CD14-positive monocyte (primary cell): ENCODE data around the gene UBR2. TPM values are rescaled to one million over a fixed set of nuclear protein-coding genes. Genes with fewer than 3 reads are reported as not detected.

Experiments
- DNase-seq, 3 donors: peaks; one replicate each; pipeline ENCODE4 v3.0.0-alpha.2; 2011 to 2022
- H2AFZ ChIP-seq: 2 replicates; pipeline ENCODE4 v1.6.0; 2012; ENCODE audit warnings: mild to moderate bottlenecking, low read depth, low read length, inconsistent platforms; ENCODE audit not compliant: insufficient read depth, poor library complexity, severe bottlenecking
- H3K27ac ChIP-seq, 2 donors: 1 replicate in 1 of 2; 2 replicates in 1 of 2; pipeline ENCODE4 v1.5.1; 2012 to 2013; ENCODE audit warnings: low read length in 2 of 2, control low read depth in 1 of 2, inconsistent platforms in 1 of 2, low read depth in 1 of 2, mild to moderate bottlenecking in 1 of 2
- H3K27me3 ChIP-seq, 2 donors: one replicate each; pipeline versions ENCODE4 v1.6.0 to v1.6.1; 2011 to 2013; ENCODE audit warnings: low read length in 2 of 2; ENCODE audit not compliant: control insufficient read depth in 2 of 2, insufficient read depth in 2 of 2
- H3K36me3 ChIP-seq, 2 donors: replicated peaks in 1 of 2; 1 replicate in 1 of 2; 2 replicates in 1 of 2; pipeline versions ENCODE4 v1.5.1 to v1.6.1; 2012 to 2013; ENCODE audit warnings: low read length in 2 of 2, control low read depth in 1 of 2, inconsistent platforms in 1 of 2, mild to moderate bottlenecking in 1 of 2; ENCODE audit not compliant: insufficient read depth in 2 of 2, control insufficient read depth in 1 of 2
- H3K4me1 ChIP-seq, 2 donors: 1 replicate in 1 of 2; 2 replicates in 1 of 2; pipeline versions ENCODE4 v1.5.1 to v1.6.1; 2012 to 2013; ENCODE audit warnings: low read length in 2 of 2, control low read depth in 1 of 2, inconsistent platforms in 1 of 2, mild to moderate bottlenecking in 1 of 2, moderate library complexity in 1 of 2; ENCODE audit not compliant: insufficient read depth in 2 of 2, control insufficient read depth in 1 of 2
- H3K4me2 ChIP-seq: replicated peaks from 2 replicates; pipeline ENCODE3; 2012; ENCODE audit warnings: low read length, moderate library complexity, mild to moderate bottlenecking; ENCODE audit not compliant: poor library complexity, severe bottlenecking; ENCODE audit errors: extremely low read depth
- H3K4me3 ChIP-seq, 3 experiments: fragments of 200-600 bp in 1 of 3; sonication (generic) in 1 of 3; replicated peaks in 1 of 3; 1 replicate in 2 of 3; 2 replicates in 1 of 3; pipeline ENCODE4 v1.5.1; 2011 to 2013; ENCODE audit warnings: low read length in 3 of 3, mild to moderate bottlenecking in 3 of 3, control low read depth in 2 of 3, low read depth in 2 of 3, inconsistent platforms in 1 of 3, moderate library complexity in 1 of 3
- H3K79me2 ChIP-seq: 2 replicates; pipeline ENCODE4 v1.6.0; 2012; ENCODE audit warnings: mild to moderate bottlenecking, control low read depth, inconsistent platforms, low read length, moderate library complexity; ENCODE audit not compliant: insufficient read depth
- H3K9ac ChIP-seq: 2 replicates; pipeline ENCODE4 v1.6.0; 2017; ENCODE audit warnings: low read length, mild to moderate bottlenecking; ENCODE audit not compliant: insufficient read depth, poor library complexity, severe bottlenecking
- H3K9me3 ChIP-seq, 2 donors: replicated peaks in 1 of 2; 1 replicate in 1 of 2; 2 replicates in 1 of 2; pipeline versions ENCODE4 v1.5.1 to v1.6.1; 2012 to 2013; ENCODE audit warnings: low read length in 2 of 2, control low read depth in 1 of 2; ENCODE audit not compliant: control insufficient read depth in 1 of 2, insufficient read depth in 1 of 2
- H4K20me1 ChIP-seq: 2 replicates; pipeline ENCODE4 v1.6.0; 2012; ENCODE audit warnings: mild to moderate bottlenecking, low read length, control low read depth, moderate library complexity; ENCODE audit not compliant: insufficient read depth
- H3K27ac Mint-ChIP-seq, 7 donors: one replicate each; pipeline ENCODE4 v1.8.0; 2020; ENCODE audit warnings: mild to moderate bottlenecking in 7 of 7, mixed read lengths in 7 of 7, moderate library complexity in 6 of 7, inconsistent platforms in 2 of 7
- H3K27me3 Mint-ChIP-seq, 3 donors: one replicate each; pipeline ENCODE4 v1.8.0; 2021 to 2022; ENCODE audit warnings: low read depth in 3 of 3, mild to moderate bottlenecking in 3 of 3, mixed read lengths in 3 of 3, moderate library complexity in 3 of 3, inconsistent platforms in 1 of 3
- H3K36me3 Mint-ChIP-seq, 2 donors: one replicate each; pipeline ENCODE4 v1.8.0; 2020; ENCODE audit warnings: mixed read lengths in 2 of 2, inconsistent platforms in 1 of 2, mild to moderate bottlenecking in 1 of 2
- H3K4me1 Mint-ChIP-seq: one replicate; pipeline ENCODE4 v1.8.0; 2020; ENCODE audit warnings: mild to moderate bottlenecking, mixed read lengths
- H3K4me3 Mint-ChIP-seq, 2 donors: one replicate each; pipeline ENCODE4 v1.8.0; 2020; ENCODE audit warnings: mild to moderate bottlenecking in 2 of 2, mixed read lengths in 2 of 2, moderate library complexity in 1 of 2
- H3K9me3 Mint-ChIP-seq, 7 donors: one replicate each; pipeline ENCODE4 v1.8.0; 2020 to 2022; ENCODE audit warnings: mixed read lengths in 7 of 7, mild to moderate bottlenecking in 6 of 7, moderate library complexity in 6 of 7, inconsistent platforms in 2 of 7
- CTCF ChIP-seq: fragments of 200-600 bp; IDR thresholded peaks from one replicate; pipeline ENCODE4 v1.8.0; 2022; ENCODE audit warnings: antibody characterized with exemption, mild to moderate bottlenecking
- WGBS: methylation state at CpG from one replicate; pipeline ENCODE4 v1.1.5; 2013; ENCODE audit warnings: missing lambda C conversion rate; ENCODE audit not compliant: insufficient coverage; 5-methylcytosine and 5-hydroxymethylcytosine counted together
- intact Hi-C, 2 donors: fragments of 100-400 bp; cut with micrococcal nuclease; formaldehyde crosslinking; loops; one replicate each; pipeline versions ENCODE4 v1.15.0 to v1.15.1; 2023
- polyA plus RNA-seq, 3 donors: library from polyadenylated mRNA; depleted of rRNA in 1 of 3; unstranded in 2 of 3; stranded (reverse) in 1 of 3; fragments of 300-500 nt in 2 of 3; fragments of >200 nt in 1 of 3; fragmentation: Illumina TruSeq in 2 of 3; gene quantifications; 1 replicate in 2 of 3; 2 replicates in 1 of 3; pipeline ENCODE4 v1.2.3, GENCODE V29; 2012 to 2021

UBR2 gene
- polyA plus RNA-seq, 3 donors, result 9.0 to 17.8 (median 12.8) TPM

- no peaks in the 10 kb centered on the region for H3K36me3 ChIP-seq
- H3K9me3 ChIP-seq, result no peaks in the 10 kb centered on the region
- H3K4me3 Mint-ChIP-seq, result no peak overlapping the region
- intact Hi-C loops, result no loop called here
- H3K4me3 ChIP-seq, result no peak overlapping the region
- no peaks in the 10 kb centered on the region for H3K36me3 Mint-ChIP-seq
- no peak overlapping the region for H3K4me2 ChIP-seq
- H3K27ac Mint-ChIP-seq, result no peak overlapping the region
- H3K27me3 Mint-ChIP-seq, result peaks cover 0 to 1% (median 0%) of the 10 kb centered on the region in 3 donors
- no peak for TF ChIP-seq CTCF
- H3K27me3 ChIP-seq, result no peaks in the 10 kb centered on the region
- peaks cover 0 to 3% (median 0%) of the 10 kb centered on the region in 7 donors for H3K9me3 Mint-ChIP-seq
- no peak for DNase-seq
- H2AFZ ChIP-seq, result no peak overlapping the region
- H4K20me1 ChIP-seq, result no peaks in the 10 kb centered on the region
- no peaks in the 10 kb centered on the region for H3K79me2 ChIP-seq
- no peak overlapping the region for H3K9ac ChIP-seq
- H3K4me1 Mint-ChIP-seq, result peaks cover 18% of the 10 kb centered on the region
- WGBS, result no CpG with 5 or more reads among the region's 1 CpG
- no peak overlapping the region for H3K27ac ChIP-seq
- H3K4me1 ChIP-seq, result peaks cover 11 to 17% of the 10 kb centered on the region in 2 donors
Observed at GRCh38 chr6:42527204-42527603, 36.6 kb upstream of the UBR2 start.

DNA sequence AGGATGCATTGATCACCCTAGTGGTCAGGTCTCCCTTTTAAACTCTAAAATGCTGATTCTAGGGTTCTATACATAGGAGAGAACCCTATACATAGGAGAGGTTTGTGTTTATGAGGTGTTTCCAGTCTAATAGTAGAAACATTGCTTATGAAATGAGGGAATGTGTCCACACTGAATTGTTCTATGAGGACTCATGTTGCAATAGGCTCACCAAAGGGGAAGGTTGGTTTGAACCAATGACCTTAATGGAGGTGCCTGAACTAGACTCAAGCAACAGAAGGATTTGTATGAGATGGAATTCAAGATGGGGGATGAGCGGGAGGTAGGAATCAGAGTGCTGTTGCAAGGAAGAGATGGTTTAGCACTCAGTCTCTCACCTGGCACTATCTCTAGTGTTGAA is 33.5 kb upstream of the UBR2 start:
- H3K27ac ChIP-seq, result no peak overlapping the region
- Mint-ChIP-seq H3K27me3 (peaks cover 0 to under 1% (median 0%) of the 10 kb centered on the region in 3 donors), H3K36me3 (no peaks in the 10 kb centered on the region), H3K4me3 (no peak overlapping the region), H3K9me3 (peaks cover 0 to 3% (median 0%) of the 10 kb centered on the region in 7 donors), H3K4me1 (peaks cover 29% of the 10 kb centered on the region), H3K27ac (no peak overlapping the region)
- DNase-seq, result peak; percentile 16 to 48 (median 43)
- no peaks in the 10 kb centered on the region for H3K79me2 ChIP-seq
- no peaks in the 10 kb centered on the region for H3K27me3 ChIP-seq
- no peaks in the 10 kb centered on the region for H3K36me3 ChIP-seq
- no peak overlapping the region for H2AFZ ChIP-seq
- peaks cover 19 to 28% of the 10 kb centered on the region in 2 donors for H3K4me1 ChIP-seq
- no peaks in the 10 kb centered on the region for H4K20me1 ChIP-seq
- H3K4me3 ChIP-seq, result no peak overlapping the region
- intact Hi-C loops, result no loop called here
- TF ChIP-seq CTCF, result no peak
- WGBS, result no CpG with 5 or more reads among the region's 1 CpG
- no peaks in the 10 kb centered on the region for H3K9me3 ChIP-seq
- no peak overlapping the region for H3K9ac ChIP-seq
- H3K4me2 ChIP-seq, result no peak overlapping the region
